A549 treated with AZD9567 at 1 μM for 4 hours (cell line): ENCODE data around the gene STK35. TPM values are rescaled to one million over a fixed set of nuclear protein-coding genes. Genes with fewer than 3 reads are reported as not detected.

Experiments
- total RNA-seq: library from RNA; stranded (reverse); fragments of 200-300 nt; extraction: Qiagen RNA extraction; gene quantifications from 5 replicates; pipeline ENCODE4 v1.2.3, GENCODE V29; 2022; ENCODE audit not compliant: insufficient read depth

STK35 gene
- total RNA-seq = 11.0 to 14.4 TPM (median 12.5 TPM) in 5 replicates

DNA sequence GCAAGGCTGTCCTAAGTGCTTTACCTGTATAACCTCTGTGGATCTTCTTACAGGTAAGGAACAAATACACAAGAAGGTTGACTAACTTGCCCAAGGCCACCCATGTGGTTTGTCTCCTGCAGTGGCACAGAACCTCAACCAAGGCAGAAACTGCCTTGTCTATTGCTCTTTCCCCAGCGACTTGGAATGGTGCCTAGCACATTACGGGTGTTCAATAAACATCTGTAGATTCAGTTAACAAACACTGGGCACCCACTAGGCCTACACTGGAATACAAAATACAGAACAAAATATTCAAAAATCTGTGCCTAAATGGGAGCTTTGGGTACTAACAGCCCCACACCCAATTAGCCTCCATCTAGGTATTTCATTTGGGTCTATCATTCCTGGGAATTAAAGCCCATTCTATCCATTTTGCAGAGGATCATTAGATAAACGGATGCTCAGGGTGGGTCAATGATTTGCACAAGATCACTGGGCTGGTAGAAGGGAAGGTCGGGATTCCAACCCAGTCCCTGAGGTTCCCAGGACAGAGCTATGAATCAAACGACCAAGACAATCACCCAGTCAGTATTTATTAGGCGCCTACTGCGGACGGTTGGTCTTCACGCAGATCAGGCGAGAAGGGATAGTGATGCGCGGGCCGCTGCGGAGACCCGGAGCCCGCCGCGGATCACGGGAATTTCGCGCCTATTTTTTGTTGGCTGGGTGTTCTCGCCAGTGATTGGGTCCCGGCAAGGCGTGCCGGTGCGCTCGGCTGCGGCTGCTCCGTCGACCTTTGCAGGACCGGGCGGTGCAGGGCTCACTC lies at the start of gene STK35:
TSS of gene STK35 (plus strand) at position 771 of the 808 bp plus-strand sequence. CDS start 55 bp downstream, outside the sequence.

Other genes starting within 250 kb of the STK35 start
- gene SIRPA, start 206.4 kb upstream of the STK35 start, total RNA-seq = 20.0 to 24.0 TPM (median 21.0 TPM) in 5 replicates
- gene PDYN, start 107.8 kb upstream of the STK35 start, total RNA-seq = 0.02 TPM in 1 of 5 replicates, not detected in the others
- gene TGM3, start 194.2 kb downstream of the STK35 start, total RNA-seq = 0.06 to 0.07 TPM in 2 of 5 replicates, not detected in the others